H1 (cell line): Measurements from ENCODE around the gene ZBTB4. TPM values are rescaled to one million over a fixed set of nuclear protein-coding genes. Genes with fewer than 3 reads are reported as not detected.

ENCODE experiments used
- CTCF ChIA-PET: fragments of 300-600 bp; sonication (Branson Sonifier 250); formaldehyde crosslinking; loops from one replicate; lab custom pipeline; 2021; ENCODE audit not compliant: partially characterized antibody; lab: Charles Lee
- POLR2A ChIA-PET: fragments of 300-600 bp; sonication (Branson Sonifier 250); formaldehyde crosslinking; loops from one replicate; lab custom pipeline; 2021; ENCODE audit warnings: inconsistent platforms; ENCODE audit not compliant: partially characterized antibody; lab: Charles Lee
- DNase-seq, 2 experiments: peaks; one replicate each; pipeline versions ENCODE4 v3.0.0 to v3.0.0-alpha.2; 2010 to 2022; ENCODE audit warnings: low spot score in 2 of 2, low read depth in 1 of 2, mixed read lengths in 1 of 2
- FAIRE-seq: peaks from 2 replicates; lab custom pipeline; 2011; peaks lifted over from hg19 to GRCh38; lab: Jason Lieb, UNC
- H2AFZ ChIP-seq: 2 replicates; pipeline ENCODE4 v1.8.1; 2012; ENCODE audit warnings: low read length, inconsistent platforms
- H2AK5ac ChIP-seq: 2 replicates; pipeline ENCODE4 v1.6.1; 2013; ENCODE audit warnings: low read depth, low read length
- H2BK120ac ChIP-seq: replicated peaks from 2 replicates; pipeline ENCODE3; 2013; ENCODE audit warnings: low read depth, low read length, inconsistent platforms
- H2BK12ac ChIP-seq: 2 replicates; pipeline ENCODE4 v1.6.1; 2013; ENCODE audit warnings: low read depth, low read length
- H2BK15ac ChIP-seq: 2 replicates; pipeline ENCODE4 v1.6.1; 2013; ENCODE audit warnings: low read length
- H2BK20ac ChIP-seq: 2 replicates; pipeline ENCODE4 v1.6.1; 2013; ENCODE audit warnings: low read length
- H2BK5ac ChIP-seq: 2 replicates; pipeline ENCODE4 v1.6.1; 2013; ENCODE audit warnings: low read depth, low read length
- H3K14ac ChIP-seq: 2 replicates; pipeline ENCODE4 v1.6.1; 2013; ENCODE audit warnings: inconsistent platforms; ENCODE audit not compliant: insufficient read length
- H3K18ac ChIP-seq: 2 replicates; pipeline ENCODE4 v1.6.1; 2013; ENCODE audit warnings: low read length; ENCODE audit errors: extremely low read depth
- H3K23ac ChIP-seq: 2 replicates; pipeline ENCODE4 v1.6.1; 2013; ENCODE audit warnings: inconsistent platforms; ENCODE audit not compliant: insufficient read length
- H3K23me2 ChIP-seq: 2 replicates; pipeline ENCODE4 v1.6.1; 2013; ENCODE audit warnings: low read depth, low read length
- H3K27ac ChIP-seq: 2 replicates; pipeline ENCODE4 v1.6.1; 2011; ENCODE audit warnings: low read depth, low read length, inconsistent platforms
- H3K27me3 ChIP-seq, 4 experiments: replicated peaks in 1 of 4; 1 replicate in 1 of 4; 2 replicates in 3 of 4; pipeline versions ENCODE4 v1.6.1 to v1.8.1; 2011 to 2013; ENCODE audit warnings: low read length in 3 of 4, mild to moderate bottlenecking in 3 of 4, inconsistent platforms in 2 of 4, mixed read lengths in 2 of 4, moderate library complexity in 1 of 4; ENCODE audit not compliant: control insufficient read depth in 3 of 4, insufficient read depth in 3 of 4; ENCODE audit errors: extremely low read depth in 1 of 4
- H3K36me3 ChIP-seq, 4 experiments: 2 replicates each; pipeline versions ENCODE4 v1.6.1 to v1.8.1; 2011 to 2013; ENCODE audit warnings: mild to moderate bottlenecking in 4 of 4, low read length in 3 of 4, moderate library complexity in 2 of 4, control low read depth in 1 of 4, inconsistent platforms in 1 of 4; ENCODE audit not compliant: insufficient read depth in 4 of 4, control insufficient read depth in 2 of 4
- H3K4ac ChIP-seq: replicated peaks from 2 replicates; pipeline ENCODE3; 2013; ENCODE audit warnings: low read length, low read depth, mixed read lengths, inconsistent platforms; ENCODE audit not compliant: insufficient read length
- H3K4me1 ChIP-seq, 4 experiments: replicated peaks in 1 of 4; 1 replicate in 1 of 4; 2 replicates in 3 of 4; pipeline versions ENCODE4 v1.6.1 to v1.8.1; 2011 to 2013; ENCODE audit warnings: low read length in 3 of 4, inconsistent platforms in 2 of 4, mixed read lengths in 1 of 4; ENCODE audit not compliant: insufficient read depth in 4 of 4, control insufficient read depth in 3 of 4
- H3K4me2 ChIP-seq, 2 experiments: 2 replicates each; pipeline versions ENCODE4 v1.6.1 to v1.8.1; 2011 to 2013; ENCODE audit warnings: low read depth in 2 of 2, low read length in 2 of 2, control low read depth in 1 of 2, inconsistent platforms in 1 of 2, mild to moderate bottlenecking in 1 of 2; ENCODE audit not compliant: insufficient read depth in 1 of 2
- H3K4me3 ChIP-seq, 4 experiments: fragments of 200-600, 300-600 bp in 1 of 4; sonication (generic), shearing (Covaris generic), sonication (Bioruptor Twin) in 1 of 4; 2 replicates each; pipeline versions ENCODE4 v1.5.1 to v1.8.1; 2011 to 2016; ENCODE audit warnings: low read length in 4 of 4, low read depth in 3 of 4, control low read depth in 2 of 4, inconsistent platforms in 2 of 4, mild to moderate bottlenecking in 2 of 4, mixed read lengths in 1 of 4, moderate library complexity in 1 of 4; ENCODE audit not compliant: insufficient read depth in 2 of 4; ENCODE audit errors: extremely low read depth in 1 of 4
- H3K56ac ChIP-seq: replicated peaks from 2 replicates; pipeline ENCODE3; 2013; ENCODE audit warnings: low read depth, mild to moderate bottlenecking, mixed read lengths, low read length, inconsistent platforms; ENCODE audit not compliant: insufficient read length
- H3K79me1 ChIP-seq: 2 replicates; pipeline ENCODE4 v1.6.1; 2013; ENCODE audit warnings: low read depth, low read length, control low read depth
- H3K79me2 ChIP-seq, 2 experiments: 2 replicates each; pipeline versions ENCODE4 v1.6.1 to v1.8.1; 2012 to 2013; ENCODE audit warnings: low read length in 2 of 2, mild to moderate bottlenecking in 2 of 2, inconsistent platforms in 1 of 2; ENCODE audit not compliant: insufficient read depth in 2 of 2, control insufficient read depth in 1 of 2
- H3K9ac ChIP-seq, 4 experiments: replicated peaks in 1 of 4; 1 replicate in 1 of 4; 2 replicates in 3 of 4; pipeline versions ENCODE4 v1.6.1 to v1.8.1; 2011 to 2013; ENCODE audit warnings: low read depth in 3 of 4, low read length in 3 of 4, control low read depth in 2 of 4, mild to moderate bottlenecking in 2 of 4, moderate library complexity in 2 of 4, inconsistent platforms in 1 of 4; ENCODE audit errors: extremely low read depth in 1 of 4
- H3K9me3 ChIP-seq, 2 experiments: 2 replicates each; pipeline versions ENCODE4 v1.6.1 to v1.8.1; 2012 to 2013; ENCODE audit warnings: mild to moderate bottlenecking in 2 of 2, moderate library complexity in 2 of 2, control low read depth in 1 of 2, inconsistent platforms in 1 of 2, low read depth in 1 of 2, low read length in 1 of 2, mixed read lengths in 1 of 2; ENCODE audit not compliant: insufficient read depth in 2 of 2
- H4K20me1 ChIP-seq, 2 experiments: replicated peaks in 1 of 2; 2 replicates each; pipeline versions ENCODE3 to v1.8.1; 2011 to 2013; ENCODE audit warnings: inconsistent platforms in 2 of 2, low read length in 2 of 2, mild to moderate bottlenecking in 1 of 2; ENCODE audit not compliant: insufficient read depth in 2 of 2, control insufficient read depth in 1 of 2
- H4K5ac ChIP-seq: 2 replicates; pipeline ENCODE4 v1.6.1; 2013; ENCODE audit warnings: low read length, low read depth, mixed read lengths, inconsistent platforms; ENCODE audit not compliant: insufficient read length
- H4K8ac ChIP-seq: 2 replicates; pipeline ENCODE4 v1.8.0; 2013; ENCODE audit warnings: mild to moderate bottlenecking, moderate library complexity, low read length, inconsistent platforms; ENCODE audit not compliant: insufficient read depth; ENCODE audit errors: extremely low read depth
- H4K91ac ChIP-seq: replicated peaks from 2 replicates; pipeline ENCODE3; 2013; ENCODE audit warnings: low read length, mixed read lengths, inconsistent platforms; ENCODE audit not compliant: insufficient read length
- BRCA1 ChIP-seq: IDR thresholded peaks from 2 replicates; pipeline ENCODE4 v1.6.1; 2012; ENCODE audit warnings: low read depth, low read length, improper control_type of control experiment
- CREB1 ChIP-seq: IDR thresholded peaks from 2 replicates; pipeline ENCODE4 v1.6.1; 2012; ENCODE audit warnings: inconsistent platforms
- EP300 ChIP-seq, 2 experiments: IDR thresholded peaks; 1 replicate in 1 of 2; 2 replicates in 1 of 2; pipeline ENCODE4 v1.6.1; 2011 to 2012; ENCODE audit warnings: low read depth in 2 of 2, low read length in 2 of 2, mild to moderate bottlenecking in 2 of 2, borderline replicate concordance in 1 of 2, inconsistent platforms in 1 of 2, moderate library complexity in 1 of 2
- RBBP5 ChIP-seq: IDR thresholded peaks from 2 replicates; pipeline ENCODE4 v1.7.1; 2012; ENCODE audit warnings: low read depth, mild to moderate bottlenecking, inconsistent platforms, low read length, moderate library complexity, borderline replicate concordance
- SIN3A ChIP-seq, 2 experiments: IDR thresholded peaks in 1 of 2; conservative IDR thresholded peaks in 1 of 2; 2 replicates each; pipeline ENCODE4 v1.6.1; 2011 to 2012; ENCODE audit warnings: low read length in 2 of 2, improper control_type of control experiment in 1 of 2, low read depth in 1 of 2, mild to moderate bottlenecking in 1 of 2
- SP1 ChIP-seq: IDR thresholded peaks from 2 replicates; pipeline ENCODE4 v1.6.1; 2011; ENCODE audit warnings: low read depth, low read length
- TAF7 ChIP-seq: optimal IDR thresholded peaks from 2 replicates; pipeline ENCODE3; 2011; ENCODE audit warnings: low read depth, mild to moderate bottlenecking, inconsistent platforms, low read length, moderate library complexity, borderline replicate concordance
- YY1 ChIP-seq: IDR thresholded peaks from 2 replicates; pipeline ENCODE4 v1.6.1; 2011; ENCODE audit warnings: low read depth, mild to moderate bottlenecking, low read length
- WGBS, 2 experiments: shearing (Covaris generic) in 1 of 2; methylation state at CpG; one replicate each; pipeline versions ENCODE4 v1.1.6 to v1.1.7; 2013 to 2015; ENCODE audit warnings: low lambda C conversion rate in 2 of 2, mixed read lengths in 2 of 2, inconsistent platforms in 1 of 2, low coverage in 1 of 2, missing lambda C conversion rate in 1 of 2; ENCODE audit not compliant: insufficient replicate concordance in 2 of 2, insufficient coverage in 1 of 2, insufficient read length in 1 of 2; ENCODE audit errors: extremely low coverage in 1 of 2, missing lambda C conversion rate in 1 of 2; 5-methylcytosine and 5-hydroxymethylcytosine counted together
- polyA plus RNA-seq, 7 experiments: library from polyadenylated mRNA; depleted of rRNA in 3 of 7; stranded (reverse) in 5 of 7; unstranded in 2 of 7; fragments of >200 nt in 5 of 7; fragments of 200-250 nt in 2 of 7; gene quantifications; 1 replicate in 5 of 7; 2 replicates in 1 of 7; 4 replicates in 1 of 7; pipeline versions ENCODE4 v1.2.1 to v1.2.3, GENCODE V29; 2011 to 2013; ENCODE audit warnings: missing spikeins in 2 of 7, mixed read lengths in 2 of 7
- total RNA-seq: library from RNA; stranded (reverse); fragmentation: NEBNext Ultra II Directional; extraction: Animal tissue kit (Norgen Biotek cat#: 25700); gene quantifications from 2 replicates; pipeline ENCODE4 v1.2.1, GENCODE V29; 2021
- TF ChIP-seq, protein P1 (sequence below): IDR thresholded peaks from 2 replicates; pipeline ENCODE4 v1.6.1; 2012; ENCODE audit warnings: inconsistent platforms

The ZBTB4 gene
- total and polyA plus RNA-seq, 2 of the 8 experiments (the other 6 are each of a cell fraction or from before 2014, with no cell fraction given): 5.9 to 10.1 TPM

DNA sequence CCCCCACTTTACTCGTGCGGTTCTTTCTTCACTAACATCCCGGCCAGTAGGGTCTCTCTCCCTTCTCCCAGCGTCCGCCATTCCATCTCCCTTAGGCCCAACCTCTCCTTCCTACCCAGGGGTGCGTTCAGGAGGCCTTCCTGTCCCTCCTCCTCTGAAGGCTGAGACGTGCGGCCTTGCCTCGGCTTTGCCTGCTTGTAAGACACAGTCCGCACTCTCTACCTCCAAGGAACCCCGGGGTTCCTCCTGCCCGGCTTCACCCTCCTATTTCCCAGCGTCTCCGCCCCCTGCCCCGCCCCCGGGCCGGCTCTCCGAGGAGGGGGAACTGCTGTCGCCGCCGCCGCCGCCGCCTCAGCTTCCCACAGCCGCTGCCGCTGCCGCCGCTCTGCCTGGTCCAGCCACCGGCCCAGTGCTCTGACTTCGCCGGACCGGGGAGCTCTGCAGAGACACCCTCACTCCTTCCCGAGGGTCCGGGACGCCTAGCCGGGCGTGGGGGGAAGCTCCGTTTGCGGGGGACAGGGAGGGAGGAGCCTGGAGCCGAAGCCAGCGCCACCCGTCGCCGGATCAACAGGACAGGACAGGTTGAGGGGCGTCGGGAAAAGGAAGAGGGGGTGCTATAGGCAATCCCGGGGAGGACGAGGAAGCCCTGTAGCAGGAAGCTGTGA lies 41.3 kb downstream of the ZBTB4 start:
- Histone ChIP-seq H3K4me3 (peak overlapping the region; percentile 50 to 83 (median 67)), H3K4me2 (peak overlapping the region; percentile 91), H3K4ac (peak overlapping the region; percentile 24), H3K27ac (no peak overlapping the region), H2BK12ac (peak overlapping the region; percentile 99), H2BK5ac (peak overlapping the region; percentile 80; the same call in 1 of the 2 replicates), H4K5ac (no peak overlapping the region), H2BK15ac (no peak overlapping the region), H2BK120ac (no peak overlapping the region), H3K4me1 (peaks cover 0 to 29% (median 15%) of the 10 kb centered on the region in 4 experiments; a peak in 6 of 7 replicates), H3K18ac (peak overlapping the region; percentile 97), H3K14ac (no peak overlapping the region), H3K79me1 (no peaks in the 10 kb centered on the region), H3K27me3 (peaks cover 2 to 19% (median 12%) of the 10 kb centered on the region in 4 experiments; a peak in 6 of 7 replicates), H3K9ac (peak overlapping the region in 1 of 4 experiments; percentile 3; a peak in 3 of 7 replicates), H4K20me1 (no peaks in the 10 kb centered on the region), H3K36me3 (no peaks in the 10 kb centered on the region), H2AK5ac (peak overlapping the region; percentile 48; the same call in 1 of the 2 replicates), H3K23ac (no peak overlapping the region), H3K9me3 (no peaks in the 10 kb centered on the region), H3K23me2 (peaks cover 31% of the 10 kb centered on the region), H2BK20ac (peak overlapping the region; percentile 82; the same call in 1 of the 2 replicates), H2AFZ (no peak overlapping the region), H4K91ac (peak overlapping the region; percentile 94), H3K79me2 (no peaks in the 10 kb centered on the region), H4K8ac (peak overlapping the region; percentile 30; the same call in 1 of the 2 replicates), H3K56ac (no peak overlapping the region)
- CTCF ChIA-PET: interaction anchor here (0.7 to 5.1 kb wide), 16 partner anchors 8 to 84 kb away, joined by 3 to 56 read pairs (median 8); partner anchors contain the start of genes KCTD11, TMEM256, TMEM95 and ZBTB4
- peak; percentile 56; the same call in 1 of the 2 replicates for TF ChIP-seq YY1
- peak in 1 of 2 experiments; percentile 30; a peak in 1 of 3 replicates for TF ChIP-seq EP300 (IDR thresholded peaks at IDR 0.05; ENCODE audit: borderline replicate concordance in 1 of 2, low read depth in 2 of 2, low read length in 2 of 2)
- 0 out of 2 replicates have a peak, but pooled peaks have one; percentile 11 for TF ChIP-seq SP1
- no peak for TF ChIP-seq RBBP5
- TF ChIP-seq BRCA1: no peak
- TF ChIP-seq CREB1: 0 out of 2 replicates have a peak, but pooled peaks have one; percentile 6
- TF ChIP-seq SIN3A (conservative IDR thresholded peaks at IDR 0.05 in 1 of 2, IDR thresholded peaks at IDR 0.05 in 1 of 2; ENCODE audit: low read depth in 1 of 2, low read length in 2 of 2): peak; percentile 28 to 50; a peak in 3 of 4 replicates
- TF ChIP-seq, protein P1, sequence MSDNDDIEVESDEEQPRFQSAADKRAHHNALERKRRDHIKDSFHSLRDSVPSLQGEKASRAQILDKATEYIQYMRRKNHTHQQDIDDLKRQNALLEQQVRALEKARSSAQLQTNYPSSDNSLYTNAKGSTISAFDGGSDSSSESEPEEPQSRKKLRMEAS: no peak
- peak; percentile 31 for TF ChIP-seq TAF7
- no peak for FAIRE-seq
- WGBS, 2 experiments: 4% methylated on average over 18 of the region's 48 CpGs; no CpG with 5 or more reads in 1 of the 2 experiments
- POLR2A ChIA-PET: interaction anchor here (0.9 to 15.5 kb wide), 11 partner anchors 7 to 249 kb away, joined by 3 to 339 read pairs (median 5); partner anchors contain the start of genes CHRNB1, NEURL4, NLGN2 and POLR2A
- DNase-seq: peak in 1 of 2 experiments; percentile 93
